Germinal center (tissue), 1 donor: ENCODE data around the gene TUBGCP3.
"Not testable (repeated sequence)": the region's sequence is repeated elsewhere in the genome, so short reads cannot be mapped to it uniquely, and the experiment has no call there.

Source experiments
- DNase-seq: peaks from one replicate; pipeline ENCODE4 v3.0.0; 2012; ENCODE audit warnings: mixed read lengths, low spot score

The TUBGCP3 gene

GRCh38 chr13:112576768-112577167 is 11.2 kb downstream of the TUBGCP3 start:
- no peak for DNase-seq

GRCh38 chr13:112576191-112576590 is 11.8 kb downstream of the TUBGCP3 start:
- DNase-seq: no peak

- DNase-seq: no peak
Measured at GRCh38 chr13:112575675-112576074, 12.3 kb downstream of the TUBGCP3 start.

- no peak for DNase-seq
Measured at GRCh38 chr13:112574834-112575613, 12.9 kb downstream of the TUBGCP3 start.

GRCh38 chr13:112574416-112574815 is 13.5 kb downstream of the TUBGCP3 start:
- no peak for DNase-seq

- no peak for DNase-seq
Measured at GRCh38 chr13:112573710-112574109, 14.2 kb downstream of the TUBGCP3 start.

GRCh38 chr13:112572366-112572765 is 15.6 kb downstream of the TUBGCP3 start:
- no peak for DNase-seq

GRCh38 chr13:112569821-112570220 is 18.1 kb downstream of the TUBGCP3 start:
- DNase-seq: no peak

GRCh38 chr13:112567161-112567862 is 20.6 kb downstream of the TUBGCP3 start:
- no peak for DNase-seq

GRCh38 chr13:112562786-112563383 is 25.1 kb downstream of the TUBGCP3 start:
- DNase-seq: no peak

GRCh38 chr13:112562254-112562653 is 25.7 kb downstream of the TUBGCP3 start:
- no peak for DNase-seq

- DNase-seq: no peak
Measured at GRCh38 chr13:112561478-112561877, 26.5 kb downstream of the TUBGCP3 start.

- DNase-seq: no peak
Measured at GRCh38 chr13:112558696-112559418, 29.1 kb downstream of the TUBGCP3 start.

GRCh38 chr13:112556600-112556999 is 31.4 kb downstream of the TUBGCP3 start:
- DNase-seq: no peak

- no peak for DNase-seq
Measured at GRCh38 chr13:112554214-112554850, 33.6 kb downstream of the TUBGCP3 start.

GRCh38 chr13:112548975-112549374 is 39.0 kb downstream of the TUBGCP3 start:
- not testable (repeated sequence) for DNase-seq

GRCh38 chr13:112545856-112546255 is 42.1 kb downstream of the TUBGCP3 start:
- DNase-seq: no peak

- DNase-seq: no peak
Measured at GRCh38 chr13:112532837-112533745, 54.9 kb downstream of the TUBGCP3 start.

GRCh38 chr13:112531263-112531794 is 56.6 kb downstream of the TUBGCP3 start:
- no peak for DNase-seq

GRCh38 chr13:112530861-112531260 is 57.1 kb downstream of the TUBGCP3 start:
- no peak for DNase-seq

GRCh38 chr13:112529216-112529615 is 58.7 kb downstream of the TUBGCP3 start:
- DNase-seq: no peak
